Cardiac septum (tissue), 1 donor: ENCODE results near the gene PUDP. TPM values are rescaled to one million over a fixed set of nuclear protein-coding genes. Genes with fewer than 3 reads are reported as not detected.

Source experiments
- DNase-seq: peaks from one replicate; pipeline ENCODE4 v3.0.0-alpha.2; 2020; ENCODE audit warnings: low spot score
- intact Hi-C: fragments of 100-400 bp; cut with DNase I; formaldehyde crosslinking; loops from one replicate; pipeline ENCODE4 v1.14.0; 2022
- total RNA-seq: library from RNA; stranded (reverse); fragmentation: NEBNext Ultra II Directional; extraction: Animal tissue kit (Norgen Biotek cat#: 25700); gene quantifications from one replicate; pipeline ENCODE4 v1.2.1, GENCODE V29; 2021
- donor health status: DM: no; HTN: no; CAD: no.

The PUDP gene
- total RNA-seq, 1 donor from 2014 or later: 33.2 TPM

GRCh38 chrX:7149411-7149810 lies 1.5 kb upstream of the PUDP start:
- intact Hi-C loops: loop anchor here (5.0 kb wide), 1 partner anchor 778 kb away; the partner anchor contains the start of gene PNPLA4
- no peak for DNase-seq

- DNase-seq: peak; percentile 76
- intact Hi-C loops: loop anchor here (5.0 kb wide), 1 partner anchor 780 kb away; the partner anchor contains the start of gene PNPLA4
These were observed 458 bp downstream of the PUDP start, which contains the start of gene STS for GRCh38 chrX:7147413-7147977. TSS of gene STS (plus strand) at chrX:7147712. CDS start at chrX:7253200, 105,488 bp downstream.

GRCh38 chrX:7146703-7147412 lies 1.1 kb downstream of the PUDP start:
- intact Hi-C loops: loop anchor here (5.0 kb wide), 1 partner anchor 780 kb away; the partner anchor contains the start of gene PNPLA4
- no peak for DNase-seq

GRCh38 chrX:7146020-7146702 lies 1.8 kb downstream of the PUDP start:
- DNase-seq: no peak
- intact Hi-C loops: loop anchor here (5.0 kb wide), 1 partner anchor 781 kb away; the partner anchor contains the start of gene PNPLA4

- intact Hi-C loops: loop anchor here (5.0 kb wide), 1 partner anchor 782 kb away; the partner anchor contains the start of gene PNPLA4
- no peak for DNase-seq
These were observed 2.5 kb downstream of the PUDP start for GRCh38 chrX:7145454-7145853.

- intact Hi-C loops: no loop called here
- DNase-seq: no peak
These were observed 3.9 kb downstream of the PUDP start for GRCh38 chrX:7143941-7144525.

GRCh38 chrX:7143076-7143475 lies 4.9 kb downstream of the PUDP start:
- intact Hi-C loops: no loop called here
- no peak for DNase-seq

GRCh38 chrX:7139202-7140081 lies 8.5 kb downstream of the PUDP start:
- no peak for DNase-seq
- intact Hi-C loops: no loop called here

- intact Hi-C loops: no loop called here
- no peak for DNase-seq
These were observed 13.0 kb downstream of the PUDP start for GRCh38 chrX:7134981-7135380.

GRCh38 chrX:7133050-7133440 lies 14.9 kb downstream of the PUDP start:
- no peak for DNase-seq
- intact Hi-C loops: no loop called here

- intact Hi-C loops: no loop called here
- no peak for DNase-seq
These were observed 15.5 kb downstream of the PUDP start for GRCh38 chrX:7132335-7133049.

- intact Hi-C loops: no loop called here
- DNase-seq: no peak
These were observed 16.3 kb downstream of the PUDP start for GRCh38 chrX:7131621-7132020.

- intact Hi-C loops: no loop called here
These were observed 20.9 kb downstream of the PUDP start for GRCh38 chrX:7127056-7127455.

GRCh38 chrX:7120878-7121219 lies 27.1 kb downstream of the PUDP start:
- no peak for DNase-seq
- intact Hi-C loops: no loop called here

More at GRCh38 chrX:7127056-7127455, 20.9 kb downstream of the PUDP start:
- no peak for DNase-seq

GRCh38 chrX:7119950-7120877 lies 27.7 kb downstream of the PUDP start:
- intact Hi-C loops: no loop called here
- no peak for DNase-seq

- intact Hi-C loops: no loop called here
- DNase-seq: no peak
These were observed 30.4 kb downstream of the PUDP start for GRCh38 chrX:7117587-7117986.

GRCh38 chrX:7116081-7116480 lies 31.9 kb downstream of the PUDP start:
- no peak for DNase-seq
- intact Hi-C loops: no loop called here

- DNase-seq: no peak
- intact Hi-C loops: no loop called here
These were observed 32.4 kb downstream of the PUDP start for GRCh38 chrX:7115557-7115956.
